GM19395 (cell line): ENCODE results near the gene TENM3.

Experiments used
- ATAC-seq: cut with Tn5 transposase; IDR thresholded peaks from one replicate; pipeline ENCODE4 v1.9.1; 2021; ENCODE audit warnings: mild to moderate bottlenecking, moderate library complexity; ENCODE audit not compliant: unreplicated experiment

The TENM3 gene

GRCh38 chr4:182324282-182324681 is 81.1 kb downstream of the TENM3 start:
- no peak for ATAC-seq

GRCh38 chr4:182325397-182325796 is 82.2 kb downstream of the TENM3 start:
- no peak for ATAC-seq

- ATAC-seq, result no peak
These were observed 82.7 kb downstream of the TENM3 start for GRCh38 chr4:182325848-182326255.

- ATAC-seq, result no peak
These were observed 85.3 kb downstream of the TENM3 start for GRCh38 chr4:182328505-182328904.

DNA sequence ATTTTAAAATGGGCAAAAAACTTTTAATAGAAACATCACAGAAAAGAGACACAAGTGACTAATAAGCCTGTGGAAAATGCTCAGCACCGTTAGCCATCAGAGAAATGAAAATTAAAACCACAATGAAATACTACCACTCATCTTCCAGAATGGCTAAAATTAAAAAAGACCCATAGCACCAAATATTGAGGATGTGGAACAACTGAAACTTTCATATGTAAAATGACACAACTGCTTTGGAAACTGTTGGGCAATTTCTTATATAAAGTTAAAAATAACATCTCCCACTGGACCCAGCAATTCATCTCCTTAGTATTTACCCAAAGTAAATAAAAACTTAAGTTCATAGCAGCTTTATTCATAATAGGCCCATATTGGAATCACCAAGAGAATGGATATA is 94.2 kb downstream of the TENM3 start:
- ATAC-seq, result no peak

DNA sequence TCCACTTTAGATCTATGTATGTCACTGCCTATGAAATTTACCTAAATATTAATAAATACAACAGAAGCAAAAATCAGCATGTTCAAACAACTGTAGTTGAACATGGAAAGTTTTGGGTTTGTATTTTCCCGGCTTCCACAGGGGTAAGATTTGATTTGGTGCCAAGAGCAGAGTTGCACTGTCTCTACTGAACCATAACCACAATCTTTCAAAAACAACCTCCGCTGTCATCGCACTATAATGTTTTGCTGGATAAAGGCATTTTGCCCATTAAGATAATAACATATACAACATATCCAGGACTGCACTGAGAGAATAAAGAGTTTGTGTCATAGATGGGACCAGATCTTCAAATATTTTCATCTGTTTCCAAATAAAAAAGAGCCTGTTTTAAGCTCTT is 94.9 kb downstream of the TENM3 start:
- ATAC-seq, result no peak

- no peak for ATAC-seq
These were observed 95.5 kb downstream of the TENM3 start for GRCh38 chr4:182338746-182339145.

DNA sequence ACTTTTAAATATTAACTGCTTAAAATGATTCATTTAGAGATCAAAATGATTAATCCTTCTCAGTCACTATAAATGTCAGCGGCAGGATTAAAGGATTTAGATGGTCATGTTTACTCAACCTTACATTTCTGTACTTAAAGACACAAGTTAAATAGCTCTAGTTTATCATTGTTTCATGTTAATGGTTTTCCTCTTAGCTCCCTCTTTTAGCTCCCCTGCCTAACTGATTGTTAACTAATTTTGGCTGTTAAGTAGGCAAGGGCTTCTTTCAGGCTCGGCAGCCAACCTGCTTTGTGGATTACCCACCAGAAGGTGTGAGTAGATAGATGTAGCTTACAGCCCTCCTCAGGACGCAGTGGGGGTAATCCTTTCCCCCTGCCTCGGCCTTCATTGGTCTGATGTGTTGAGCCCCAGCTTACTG is 96.0 kb downstream of the TENM3 start:
- no peak for ATAC-seq

DNA sequence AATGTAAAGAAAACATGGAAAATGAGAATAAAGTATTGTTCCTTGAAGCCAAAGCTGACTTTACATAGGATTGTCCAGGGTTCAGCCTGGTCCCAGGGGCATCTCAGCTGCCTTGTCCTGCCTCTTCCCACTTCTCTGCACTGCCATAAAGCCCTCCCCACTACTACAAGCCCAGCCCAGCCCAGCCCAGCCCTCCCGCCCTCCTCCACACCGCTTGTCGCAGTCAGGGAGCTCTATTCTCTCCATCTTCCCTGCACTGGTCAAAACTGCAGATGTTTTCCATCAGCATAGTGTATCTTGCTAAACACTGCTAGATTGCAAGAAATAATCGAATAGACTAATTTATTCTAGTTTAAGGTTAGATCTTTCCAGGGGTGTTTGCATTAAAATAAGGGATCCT is 100.3 kb downstream of the TENM3 start:
- ATAC-seq, result no peak

DNA sequence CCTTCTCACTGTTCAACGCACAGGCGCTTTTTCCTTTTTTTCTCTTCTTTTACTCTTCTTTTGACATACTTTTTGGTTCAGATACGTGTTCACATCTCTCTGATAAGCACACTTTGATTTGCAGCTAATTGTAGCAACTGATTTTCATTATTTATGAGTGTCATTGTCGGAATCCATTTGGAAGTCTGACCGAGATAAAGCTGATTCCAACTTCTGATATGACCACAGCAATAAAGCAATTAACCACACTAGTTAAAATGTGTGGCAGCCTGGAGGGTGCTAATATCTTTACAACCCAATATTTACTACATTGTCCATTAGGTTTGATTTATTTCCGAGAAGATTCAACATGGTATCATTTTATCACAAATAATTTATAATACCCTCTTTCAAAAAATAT is 101.8 kb downstream of the TENM3 start:
- no peak for ATAC-seq

- ATAC-seq, result no peak
These were observed 103.0 kb downstream of the TENM3 start for GRCh38 chr4:182346250-182346649.

GRCh38 chr4:182346675-182347375 is 103.6 kb downstream of the TENM3 start:
- ATAC-seq, result no peak

DNA sequence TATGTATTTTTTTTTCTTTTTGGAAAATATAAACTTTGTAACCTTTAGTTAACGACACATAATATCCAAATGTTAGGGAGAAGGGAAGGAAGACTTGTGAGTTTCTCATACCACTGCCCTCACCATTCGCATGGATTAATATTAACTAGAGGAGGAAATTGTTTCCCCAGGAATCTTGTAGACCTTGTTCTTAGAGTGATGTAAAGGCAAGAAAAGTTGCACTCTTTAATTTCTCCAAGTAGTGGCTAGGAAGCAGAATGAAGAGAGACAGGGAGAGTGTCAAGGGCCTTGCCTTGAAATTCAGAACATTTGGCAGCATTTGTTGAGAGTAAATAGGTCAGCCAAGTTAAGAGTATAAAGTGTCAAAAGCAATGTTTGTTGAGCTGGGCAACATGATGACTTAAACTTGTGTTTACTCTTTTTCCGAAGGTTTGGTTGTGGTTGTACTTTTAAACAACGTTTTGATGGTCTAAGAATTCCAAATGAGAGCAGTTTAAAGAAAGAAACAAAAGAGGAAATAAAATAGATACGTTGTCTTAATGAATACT is 105.7 kb downstream of the TENM3 start:
- no peak for ATAC-seq

GRCh38 chr4:182350041-182350440 is 106.8 kb downstream of the TENM3 start:
- no peak for ATAC-seq

DNA sequence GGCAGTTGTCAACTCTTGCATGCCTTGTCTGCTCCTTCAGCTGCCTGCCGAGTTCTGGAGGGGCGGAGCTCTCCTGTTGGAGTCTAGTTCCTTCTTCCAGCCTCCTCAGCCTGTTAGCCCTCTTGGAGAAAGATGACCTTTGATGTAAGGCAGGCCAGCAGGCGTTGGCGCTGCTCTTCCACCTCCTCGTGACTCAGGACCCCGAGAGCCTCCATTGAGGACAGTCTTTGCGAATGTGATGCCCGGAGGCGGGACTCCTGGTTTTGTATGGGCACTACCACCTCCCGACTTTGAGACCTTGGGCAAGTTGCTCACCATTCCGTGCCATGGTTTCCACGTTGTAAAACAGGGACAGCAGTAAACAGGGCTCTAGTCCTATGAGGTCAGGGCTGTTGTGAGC is 108.3 kb downstream of the TENM3 start:
- no peak for ATAC-seq

GRCh38 chr4:182354106-182354505 is 110.9 kb downstream of the TENM3 start:
- no peak for ATAC-seq

DNA sequence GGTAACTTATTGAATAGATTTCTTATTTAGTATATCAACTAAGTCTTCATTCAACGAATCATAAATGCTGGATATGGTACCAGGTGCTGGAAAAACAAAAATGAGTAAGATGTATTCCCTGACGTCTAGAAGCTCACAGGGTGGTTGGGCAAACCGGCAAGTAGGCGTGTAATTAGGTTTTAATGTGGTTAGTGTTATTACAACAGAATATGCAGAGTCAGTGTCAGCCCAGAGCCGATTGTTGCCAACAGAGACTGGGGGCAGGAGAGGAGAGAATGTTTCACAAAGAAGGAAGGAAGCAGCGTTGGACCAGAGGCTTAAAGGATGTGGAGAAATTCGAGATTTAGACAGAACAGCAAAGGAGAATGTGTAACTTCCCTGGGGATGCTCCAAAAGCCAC is 111.7 kb downstream of the TENM3 start:
- ATAC-seq, result no peak

GRCh38 chr4:182367153-182367552 is 124.0 kb downstream of the TENM3 start:
- no peak for ATAC-seq

DNA sequence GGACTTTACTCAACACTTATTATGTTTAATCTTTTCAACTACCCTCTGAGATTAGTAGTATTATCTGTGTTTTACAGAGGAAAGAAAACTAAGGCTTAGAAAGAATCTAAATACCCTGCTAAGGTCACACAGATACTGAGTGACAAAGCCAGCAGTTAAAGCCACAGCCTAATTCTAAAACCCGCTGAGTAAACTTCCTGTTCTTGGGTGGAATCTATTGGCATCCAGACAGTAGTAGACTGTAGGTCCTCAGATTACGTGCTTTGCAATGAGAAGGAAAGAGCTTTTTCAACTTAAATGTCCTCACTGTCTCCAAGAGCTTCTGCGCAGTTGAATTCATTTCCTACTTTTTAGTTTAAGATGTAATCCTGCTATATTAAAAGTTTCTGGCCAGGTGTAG is 126.0 kb downstream of the TENM3 start:
- ATAC-seq, result no peak

DNA sequence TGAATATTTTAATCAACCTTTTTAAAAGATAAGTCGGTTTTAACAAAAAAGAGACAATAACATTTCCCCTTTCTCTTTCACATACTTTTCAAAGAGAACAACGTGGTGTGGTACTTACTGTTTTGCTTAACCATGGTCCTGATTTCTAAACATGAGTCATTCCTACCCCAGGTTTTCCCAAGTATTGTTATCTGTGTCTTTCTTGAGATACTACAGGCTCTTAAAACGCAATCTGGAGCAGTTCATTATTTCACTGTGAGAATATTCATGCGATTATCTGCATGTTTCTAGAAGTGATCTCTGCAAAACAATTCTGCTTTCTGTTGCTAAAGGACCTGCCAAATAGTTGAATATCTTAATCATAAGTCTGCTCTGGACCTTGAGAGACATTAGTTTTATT is 127.3 kb downstream of the TENM3 start:
- ATAC-seq, result no peak

GRCh38 chr4:182380771-182381181 is 137.6 kb downstream of the TENM3 start:
- no peak for ATAC-seq

- no peak for ATAC-seq
These were observed 139.7 kb downstream of the TENM3 start for GRCh38 chr4:182382941-182383340.

- no peak for ATAC-seq
These were observed 141.5 kb downstream of the TENM3 start for GRCh38 chr4:182384631-182385091.
